Measurements from ENCODE around the gene HSPBAP1. TPM values are rescaled to one million over a fixed set of nuclear protein-coding genes. Genes with fewer than 3 reads are reported as not detected.

Gene HSPBAP1
- total RNA-seq, 1 experiment from 2014 or later, result 9.8 TPM

- no peak overlapping the region for H3K18ac ChIP-seq (ENCODE audit: insufficient read length, low read depth, low read length)
Observed at GRCh38 chr3:122810734-122811133, 17.1 kb upstream of the HSPBAP1 start.

More at GRCh38 chr3:122810734-122811133, 17.1 kb upstream of the HSPBAP1 start:
- no peak overlapping the region for H2BK120ac ChIP-seq (ENCODE audit: low read depth, low read length, poor library complexity, severe bottlenecking)
- H3T11ph ChIP-seq (ENCODE audit: low read length), result no peak overlapping the region
- no peak overlapping the region for H4K5ac ChIP-seq (ENCODE audit: insufficient read length, low read depth, low read length)
- H3K23me2 ChIP-seq (ENCODE audit: insufficient read length, low read depth, low read length, poor library complexity, severe bottlenecking), result no peaks in the 10 kb centered on the region
- Mint-ChIP-seq H3K36me3 (ENCODE audit: insufficient read depth in 1 of 3, low read depth in 3 of 3) (peaks cover 0 to 2% (median 0%) of the 10 kb centered on the region in 3 experiments; a peak in 2 of 7 replicates), H3K27me3 (ENCODE audit: low read depth) (no peaks in the 10 kb centered on the region), H3K27ac (no peak overlapping the region), H3K4me3 (no peak overlapping the region), H3K9me3 (no peaks in the 10 kb centered on the region), H3K4me1 (no peaks in the 10 kb centered on the region)
- no peak overlapping the region for H4K91ac ChIP-seq (ENCODE audit: insufficient read length, low read depth, low read length)
- no peaks in the 10 kb centered on the region for H3K4me1 ChIP-seq (ENCODE audit: insufficient read depth, low read length)
- H3K56ac ChIP-seq (ENCODE audit: insufficient read length, low read depth, low read length), result no peak overlapping the region
- no peak overlapping the region for H3K23ac ChIP-seq (ENCODE audit: insufficient read length, low read depth, low read length)
- H4K8ac ChIP-seq (replicated peaks; ENCODE audit: insufficient read length, low read depth, low read length), result no peak overlapping the region
- no peaks in the 10 kb centered on the region for H3K79me1 ChIP-seq (ENCODE audit: insufficient read depth, low read depth, low read length, poor library complexity, severe bottlenecking)
- no peaks in the 10 kb centered on the region for H4K20me1 ChIP-seq (ENCODE audit: control insufficient read depth, insufficient read depth, insufficient read length)
- DNase-seq, result no peak
- H3K27ac ChIP-seq (ENCODE audit: insufficient read length, low read depth, low read length), result no peak overlapping the region
- H2BK15ac ChIP-seq (ENCODE audit: low read depth, low read length), result no peak overlapping the region
- H2AFZ ChIP-seq (ENCODE audit: low read length), result no peak overlapping the region
- no peaks in the 10 kb centered on the region for H3K27me3 ChIP-seq (ENCODE audit: insufficient read depth, low read length)
- no peak overlapping the region for H3K4ac ChIP-seq (ENCODE audit: low read depth, low read length)
- no peak overlapping the region for H2BK5ac ChIP-seq (ENCODE audit: insufficient read length, low read length)
- no peak overlapping the region for H2AK5ac ChIP-seq (ENCODE audit: insufficient read length, low read length)
- H2BK12ac ChIP-seq (ENCODE audit: insufficient read length, low read depth, low read length), result no peak overlapping the region
- H3K4me2 ChIP-seq (ENCODE audit: insufficient read depth, insufficient read length, low read length), result no peak overlapping the region
- H3K9me3 ChIP-seq (ENCODE audit: control insufficient read depth, low read depth, low read length), result no peaks in the 10 kb centered on the region
- H3K14ac ChIP-seq (ENCODE audit: insufficient read depth, low read length), result no peak overlapping the region
- H3K79me2 ChIP-seq (ENCODE audit: insufficient read depth, low read length), result no peaks in the 10 kb centered on the region
- no peak for TF ChIP-seq CTCF (conservative IDR thresholded peaks at IDR 0.05)
- no peak overlapping the region for H2BK20ac ChIP-seq (ENCODE audit: low read depth, low read length, poor library complexity, severe bottlenecking)
- H3K9ac ChIP-seq (ENCODE audit: extremely low read depth, insufficient read length, low read length), result no peak overlapping the region

Data from H9 (cell line).